GM10266 (cell line): ENCODE results near the gene DLG2.

Experiments used
- DNase-seq: peaks from one replicate; pipeline ENCODE4 v3.0.0; 2012; ENCODE audit errors: extremely low spot score
- CTCF ChIP-seq: IDR thresholded peaks from 2 replicates; pipeline ENCODE4 v1.5.1; 2012; ENCODE audit warnings: mild to moderate bottlenecking, low read depth; ENCODE audit not compliant: control insufficient read depth, insufficient read depth; ENCODE audit errors: missing control alignments

Gene DLG2

GRCh38 chr11:85310479-85310878 is 316.7 kb downstream of the DLG2 start:
- no peak for DNase-seq
- no peak for TF ChIP-seq CTCF

GRCh38 chr11:85307366-85307765 is 319.8 kb downstream of the DLG2 start:
- no peak for DNase-seq
- no peak for TF ChIP-seq CTCF

- TF ChIP-seq CTCF: no peak
Measured at GRCh38 chr11:85301895-85302678, 325.1 kb downstream of the DLG2 start.

GRCh38 chr11:85299258-85299942 is 327.7 kb downstream of the DLG2 start:
- no peak for DNase-seq

More at GRCh38 chr11:85301895-85302678, 325.1 kb downstream of the DLG2 start:
- no peak for DNase-seq

GRCh38 chr11:85295694-85296271 is 331.4 kb downstream of the DLG2 start:
- DNase-seq: no peak
- TF ChIP-seq CTCF: no peak

More at GRCh38 chr11:85299258-85299942, 327.7 kb downstream of the DLG2 start:
- TF ChIP-seq CTCF: no peak

- DNase-seq: no peak
- no peak for TF ChIP-seq CTCF
Measured at GRCh38 chr11:85281550-85281949, 345.6 kb downstream of the DLG2 start.
